ENCODE results near the gene YKT6. TPM values are rescaled to one million over a fixed set of nuclear protein-coding genes. Genes with fewer than 3 reads are reported as not detected.
"Not testable (repeated sequence)": the region's sequence is repeated elsewhere in the genome, so short reads cannot be mapped to it uniquely, and the experiment has no call there.

YKT6 gene
- total RNA-seq, 1 donor from 2014 or later, result 153 TPM

GRCh38 chr7:44193011-44193802 lies 7.6 kb upstream of the YKT6 start:
- DNase-seq (ENCODE audit: low read depth), result no peak

GRCh38 chr7:44194069-44194468 lies 6.7 kb upstream of the YKT6 start:
- DNase-seq (ENCODE audit: low read depth), result peak; percentile 47

DNA sequence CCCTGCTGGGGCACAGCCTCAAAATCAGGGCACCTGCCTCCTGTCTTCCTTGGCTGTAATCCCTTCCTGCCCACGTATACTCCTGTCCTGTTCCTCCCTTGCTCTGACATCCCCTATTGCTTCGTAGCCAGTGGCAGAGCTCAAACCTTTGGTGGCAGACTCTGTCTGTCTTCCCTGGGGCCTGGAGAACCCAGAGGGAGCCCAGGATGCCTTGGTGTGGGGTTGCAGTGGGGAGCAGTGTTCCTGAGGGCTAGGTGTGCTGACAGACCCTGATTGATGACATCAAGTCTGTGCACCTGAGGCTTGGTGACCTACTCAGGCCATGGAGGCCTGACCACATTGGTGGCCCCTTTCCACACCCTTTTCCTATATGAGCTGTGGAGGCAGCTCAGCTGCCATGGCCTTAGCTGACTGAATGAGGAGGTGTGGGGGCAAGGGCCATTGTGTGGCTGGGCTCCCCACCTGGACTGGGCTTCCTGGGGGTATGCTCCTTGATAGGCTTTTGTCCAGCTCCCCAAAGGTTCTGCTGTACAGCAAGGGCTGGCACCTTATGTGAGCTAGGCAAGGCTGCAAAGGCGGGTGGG lies 6.1 kb upstream of the YKT6 start:
- no peak for DNase-seq (ENCODE audit: low read depth)

GRCh38 chr7:44195889-44196288 lies 4.9 kb upstream of the YKT6 start:
- peak; percentile 93 for DNase-seq (ENCODE audit: low read depth)

DNA sequence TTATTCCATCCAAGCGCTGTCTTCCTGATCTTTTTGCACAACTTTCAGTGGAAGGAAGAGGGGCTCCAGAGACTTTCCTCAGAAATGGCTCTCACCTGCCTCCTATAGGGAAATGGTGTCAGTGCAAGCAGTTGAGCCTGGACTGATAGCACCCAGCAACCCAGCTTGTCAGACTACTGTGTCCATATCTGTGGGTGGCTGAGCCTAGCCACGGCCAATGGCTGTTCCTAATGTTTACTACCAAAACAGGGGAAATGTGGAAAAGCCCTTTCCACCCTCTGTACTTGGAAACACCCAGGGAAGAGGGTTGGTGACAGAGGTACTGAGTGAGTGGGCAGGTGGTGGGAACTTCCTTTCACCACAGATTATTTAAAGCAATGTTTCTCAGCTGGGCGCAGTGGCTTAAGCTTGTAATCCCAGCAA lies 4.3 kb upstream of the YKT6 start:
- peak; percentile 90 for DNase-seq (ENCODE audit: low read depth)

DNA sequence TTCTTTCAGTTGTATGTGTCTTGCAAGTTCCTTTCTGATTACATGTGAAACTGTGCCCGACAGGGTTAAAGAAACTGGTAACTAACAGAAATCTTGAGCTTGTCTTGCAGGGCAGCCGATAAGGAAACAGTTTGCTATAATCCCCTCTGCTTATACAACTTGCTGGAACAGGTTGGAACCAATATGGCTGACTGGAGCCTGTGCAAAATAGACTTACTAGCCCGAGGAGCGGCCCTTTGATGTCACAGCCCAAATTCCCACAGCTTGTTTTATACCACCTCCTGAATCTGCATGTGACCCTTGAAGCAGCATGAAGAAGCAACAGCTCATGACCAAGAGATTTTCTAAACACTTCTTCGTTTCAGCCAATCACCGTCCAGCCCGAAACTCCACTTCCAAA lies 3.3 kb upstream of the YKT6 start:
- DNase-seq (ENCODE audit: low read depth), result no peak

DNA sequence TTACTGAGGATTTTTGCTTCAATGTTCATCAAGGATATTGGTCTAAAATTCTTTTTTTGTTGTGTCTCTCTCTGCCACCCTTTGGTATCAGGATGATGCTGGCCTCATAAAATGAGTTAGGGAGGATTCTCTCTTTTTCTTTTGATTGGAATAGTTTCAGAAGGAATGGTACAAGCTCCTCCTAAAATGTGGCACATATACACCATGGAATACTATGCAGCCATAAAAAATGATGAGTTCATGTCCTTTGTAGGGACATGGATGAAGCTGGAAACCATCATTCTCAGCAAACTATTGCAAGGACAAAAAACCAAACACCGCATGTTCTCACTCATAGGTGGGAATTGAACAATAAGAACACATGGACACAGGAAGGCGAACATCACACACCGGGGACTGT lies 615 bp upstream of the YKT6 start:
- not testable (repeated sequence) for DNase-seq (ENCODE audit: low read depth)

DNA sequence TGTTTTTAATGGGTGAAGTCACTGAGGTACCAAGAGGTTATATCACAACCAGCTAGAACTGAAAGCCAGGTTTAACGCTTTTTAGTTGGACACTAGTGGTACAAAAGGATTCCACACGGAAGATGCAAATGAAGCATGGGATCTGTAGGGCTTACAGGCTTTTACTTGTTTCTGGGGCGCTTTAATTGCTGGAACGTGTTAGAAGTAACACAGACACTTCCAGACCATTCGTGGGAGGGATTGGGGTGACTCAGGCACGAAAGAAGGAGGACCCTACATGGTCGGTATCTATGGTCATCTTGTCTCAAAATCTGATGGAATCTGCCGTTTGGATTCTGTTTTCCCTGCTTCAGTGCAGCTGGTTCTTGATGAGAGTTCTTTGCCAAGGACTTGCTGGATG lies 1.0 kb downstream of the YKT6 start:
- DNase-seq (ENCODE audit: low read depth), result no peak

DNA sequence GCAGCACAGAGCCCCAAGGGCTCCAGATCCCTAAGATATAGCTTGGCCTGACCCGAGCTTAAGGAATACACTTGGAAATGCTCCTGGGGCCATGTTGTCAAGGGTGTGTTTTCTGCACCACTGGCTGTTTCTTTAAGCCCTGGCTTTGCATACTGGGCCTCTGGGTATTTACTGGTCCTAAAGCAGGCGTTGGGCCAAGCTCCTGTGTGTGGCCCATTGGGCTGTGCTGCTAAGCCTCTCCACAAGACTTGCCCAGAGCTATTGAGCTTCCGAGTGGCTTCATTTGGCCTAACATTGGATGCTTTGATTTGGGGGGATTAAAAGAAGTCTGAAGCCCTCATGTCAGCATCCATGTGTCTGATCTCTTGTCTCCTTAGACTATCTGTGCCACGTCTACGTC lies 5.2 kb downstream of the YKT6 start:
- no peak for DNase-seq (ENCODE audit: low read depth)

- no peak for DNase-seq (ENCODE audit: low read depth)
Measured at GRCh38 chr7:44208085-44208484, 7.3 kb downstream of the YKT6 start.

DNA sequence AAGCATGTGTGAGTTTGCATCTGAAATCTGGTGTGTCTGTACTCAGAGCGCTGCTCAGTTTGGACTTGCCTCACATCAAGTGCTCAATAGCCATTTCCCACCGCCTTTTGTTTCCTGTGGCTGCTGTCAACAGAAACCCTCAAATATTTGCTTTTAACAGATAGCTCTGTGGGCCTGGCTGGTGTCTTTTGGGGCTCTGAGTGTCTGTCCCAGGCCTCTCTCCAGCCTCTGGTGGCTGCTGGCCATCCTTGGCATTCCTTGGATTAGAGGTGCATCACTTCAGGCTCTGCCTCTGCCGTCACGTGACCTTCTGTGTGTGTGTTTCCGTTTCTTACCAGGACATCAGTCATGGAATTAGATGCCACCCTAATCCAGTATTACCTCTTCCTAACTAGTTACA lies 9.3 kb downstream of the YKT6 start:
- DNase-seq (ENCODE audit: low read depth), result no peak

DNA sequence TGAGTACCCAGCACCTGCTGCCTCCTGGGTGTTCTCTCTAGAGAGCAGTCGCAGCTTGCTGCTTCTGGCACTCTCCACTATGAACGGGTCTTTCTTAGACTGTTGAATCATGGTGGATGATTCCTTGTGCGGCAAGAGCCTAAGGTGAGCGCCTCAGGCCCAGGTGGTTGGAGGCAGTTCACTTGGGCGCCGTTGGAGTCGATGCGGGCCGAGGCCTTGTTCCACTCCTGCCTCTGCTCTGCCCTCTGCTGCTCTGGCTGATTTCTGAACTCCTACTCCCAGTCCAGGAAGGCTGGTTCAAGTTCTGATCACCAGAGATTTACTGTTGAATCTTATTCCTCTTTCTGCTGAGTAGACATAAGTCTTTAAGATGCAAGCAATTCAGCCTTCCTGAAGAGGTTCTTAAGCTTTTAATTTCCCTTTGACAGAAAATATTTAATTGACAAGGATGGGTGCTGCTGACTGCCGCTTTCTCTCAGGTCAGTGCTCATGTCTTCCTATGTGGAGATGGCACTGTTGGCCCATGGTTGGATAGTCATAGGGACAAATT lies 10.4 kb downstream of the YKT6 start:
- DNase-seq (ENCODE audit: low read depth), result no peak

- DNase-seq (ENCODE audit: low read depth), result peak; percentile 24
Measured at GRCh38 chr7:44212018-44212417, 11.2 kb downstream of the YKT6 start.

- DNase-seq (ENCODE audit: low read depth), result peak; percentile 99
Measured at GRCh38 chr7:44212581-44213184, 11.9 kb downstream of the YKT6 start.

- no peak for DNase-seq (ENCODE audit: low read depth)
Measured at GRCh38 chr7:44213206-44213876, 12.6 kb downstream of the YKT6 start.

GRCh38 chr7:44213877-44214388 lies 13.2 kb downstream of the YKT6 start:
- DNase-seq (ENCODE audit: low read depth), result peak; percentile 9

GRCh38 chr7:44215531-44215930 lies 14.8 kb downstream of the YKT6 start:
- no peak for DNase-seq (ENCODE audit: low read depth)

DNA sequence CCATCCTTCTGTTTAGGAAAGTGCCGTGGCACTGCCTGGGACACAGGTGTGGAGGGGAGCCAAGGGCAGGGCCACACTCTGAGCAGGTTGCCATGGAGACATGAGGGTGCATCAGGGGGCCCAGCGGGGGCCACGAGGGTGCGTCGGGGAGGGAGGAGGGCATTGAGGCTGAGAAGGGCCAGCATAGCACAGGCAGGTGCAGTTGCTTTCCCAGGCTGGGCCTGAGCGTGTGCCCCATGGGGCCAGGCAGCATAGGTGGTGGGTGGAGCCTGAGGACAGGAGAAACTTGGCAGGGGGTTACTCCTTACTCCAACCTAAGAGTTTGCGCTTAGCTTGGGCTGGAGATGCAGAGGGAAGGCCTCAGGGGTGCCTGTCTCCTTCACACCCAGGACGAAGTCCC lies 15.2 kb downstream of the YKT6 start:
- no peak for DNase-seq (ENCODE audit: low read depth)

DNA sequence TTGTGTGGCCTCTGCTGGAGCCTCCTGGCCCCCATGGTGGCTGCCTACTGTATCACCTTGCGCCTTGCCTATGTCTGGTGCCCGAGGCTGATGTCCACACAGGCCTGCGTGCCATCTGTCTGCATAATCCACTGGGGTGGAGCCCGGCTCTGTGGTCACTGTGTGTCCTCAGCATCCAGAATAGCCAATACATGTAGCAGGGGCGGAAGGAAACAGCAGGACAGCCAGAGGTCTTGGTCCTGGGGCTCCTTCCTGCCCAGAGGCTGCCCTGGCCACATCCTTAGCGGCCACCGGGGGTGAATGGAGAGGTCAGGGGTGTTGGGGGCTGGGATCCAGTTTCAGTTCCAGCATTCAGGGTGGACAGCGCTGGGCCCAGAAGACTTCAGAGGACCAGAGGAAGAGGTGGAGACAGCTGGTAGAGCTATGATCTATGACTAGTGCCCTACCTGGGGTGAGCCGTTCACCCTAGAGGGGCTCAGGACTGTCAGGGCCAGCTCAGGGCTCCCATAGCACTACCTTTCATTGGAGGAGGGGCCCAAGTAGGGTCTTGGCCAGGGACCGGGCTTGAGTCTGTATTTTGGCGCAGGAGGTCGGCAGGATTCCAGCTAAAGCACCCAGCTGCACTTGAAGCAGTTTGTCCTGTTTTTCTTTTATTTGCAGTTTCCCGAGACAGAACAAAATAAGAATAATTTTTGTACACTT lies 15.9 kb downstream of the YKT6 start:
- DNase-seq (ENCODE audit: low read depth), result peak; percentile 94

GRCh38 chr7:44217223-44217714 lies 16.5 kb downstream of the YKT6 start:
- DNase-seq (ENCODE audit: low read depth), result peak; percentile 19
